Measurements from ENCODE around the gene UNC5CL. TPM values are rescaled to one million over a fixed set of nuclear protein-coding genes. Genes with fewer than 3 reads are reported as not detected.

The UNC5CL gene
- total and polyA plus RNA-seq, 2 experiments from 2014 or later, result 0.87 to 1.2 TPM

DNA sequence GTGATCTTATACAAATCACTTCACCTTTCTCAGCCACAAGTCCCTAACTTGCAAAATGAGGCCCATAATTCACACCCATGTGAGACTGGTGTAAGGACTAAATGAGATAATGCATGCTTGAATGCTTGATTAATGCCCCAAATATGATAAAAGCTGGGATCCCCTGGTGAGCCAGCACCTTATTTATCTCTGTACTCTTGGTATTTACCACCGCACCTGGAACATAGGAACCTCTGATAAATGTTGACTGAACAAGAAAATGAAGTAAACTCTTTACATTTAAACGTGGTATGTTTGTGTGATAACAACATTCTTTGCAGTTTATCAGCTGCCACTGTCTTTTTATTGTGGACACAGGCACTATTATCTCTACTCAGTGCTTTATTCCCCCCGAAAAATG, 11.5 kb upstream of the UNC5CL start:
- Mint-ChIP-seq H3K4me3 (no peak overlapping the region), H3K27ac (no peak overlapping the region), H3K36me3 (ENCODE audit: low read depth) (no peaks in the 10 kb centered on the region), H3K27me3 (ENCODE audit: insufficient read depth, low read depth, poor library complexity) (peaks cover 4% of the 10 kb centered on the region), H3K9me3 (no peaks in the 10 kb centered on the region), H3K4me1 (peaks cover 19% of the 10 kb centered on the region)
- Histone ChIP-seq H3K4me1 (ENCODE audit: insufficient read depth) (peaks cover 12% of the 10 kb centered on the region), H3K36me3 (ENCODE audit: insufficient read depth) (no peaks in the 10 kb centered on the region), H3F3A (replicated peaks; ENCODE audit: low read depth) (no peaks in the 10 kb centered on the region), H3K27ac (ENCODE audit: low read depth) (no peak overlapping the region), H2AFZ (no peak overlapping the region), H3K9me2 (ENCODE audit: insufficient read depth) (no peaks in the 10 kb centered on the region), H3K4me2 (no peak overlapping the region), H4K20me1 (replicated peaks; ENCODE audit: insufficient read depth) (no peaks in the 10 kb centered on the region), H3K79me2 (replicated peaks; ENCODE audit: insufficient read depth) (no peaks in the 10 kb centered on the region), H3K4me3 (no peak overlapping the region), H3K27me3 (ENCODE audit: insufficient read depth) (no peaks in the 10 kb centered on the region)
- no peak for ATAC-seq
- no peak for DNase-seq (ENCODE audit: low spot score)
- TF ChIP-seq POLR2AphosphoS5 (IDR thresholded peaks at IDR 0.05; ENCODE audit: low read depth), result no peak

DNA sequence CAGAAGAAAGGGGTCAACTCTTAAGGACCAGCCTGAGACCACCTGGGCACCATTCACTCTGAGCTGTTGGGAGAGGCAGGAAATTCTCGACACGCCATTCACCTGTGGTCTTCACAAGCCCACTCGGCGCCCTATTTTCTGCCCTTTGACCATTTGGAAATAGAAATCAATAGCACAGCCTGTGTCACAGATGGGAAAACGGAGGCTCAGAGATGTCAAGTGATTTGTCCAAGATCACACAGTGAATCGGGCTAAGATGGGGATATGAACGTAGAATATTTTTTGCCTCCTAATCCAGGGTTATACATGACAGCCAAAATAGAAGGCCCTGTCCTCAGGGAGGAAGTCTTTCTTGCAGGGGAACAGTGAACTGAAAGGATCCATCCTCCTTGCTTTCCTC, 10.9 kb upstream of the UNC5CL start:
- Histone ChIP-seq H2AFZ (no peak overlapping the region), H3K27ac (ENCODE audit: low read depth) (no peak overlapping the region), H3K4me1 (ENCODE audit: insufficient read depth) (peaks cover 12% of the 10 kb centered on the region), H3K36me3 (ENCODE audit: insufficient read depth) (no peaks in the 10 kb centered on the region), H4K20me1 (replicated peaks; ENCODE audit: insufficient read depth) (no peaks in the 10 kb centered on the region), H3K4me3 (no peak overlapping the region), H3K27me3 (ENCODE audit: insufficient read depth) (no peaks in the 10 kb centered on the region), H3F3A (replicated peaks; ENCODE audit: low read depth) (no peaks in the 10 kb centered on the region), H3K4me2 (no peak overlapping the region), H3K79me2 (replicated peaks; ENCODE audit: insufficient read depth) (no peaks in the 10 kb centered on the region), H3K9me2 (ENCODE audit: insufficient read depth) (no peaks in the 10 kb centered on the region)
- Mint-ChIP-seq H3K9me3 (no peaks in the 10 kb centered on the region), H3K4me3 (no peak overlapping the region), H3K27ac (no peak overlapping the region), H3K4me1 (peaks cover 19% of the 10 kb centered on the region), H3K27me3 (ENCODE audit: insufficient read depth, low read depth, poor library complexity) (peaks cover 4% of the 10 kb centered on the region), H3K36me3 (ENCODE audit: low read depth) (no peaks in the 10 kb centered on the region)
- no peak for DNase-seq (ENCODE audit: low spot score)
- no peak for ATAC-seq
- TF ChIP-seq JUNB (IDR thresholded peaks at IDR 0.05; ENCODE audit: unreplicated experiment), result no peak
- no peak for TF ChIP-seq STAT1 (IDR thresholded peaks at IDR 0.05; ENCODE audit: unreplicated experiment)
- TF ChIP-seq ZNF114 (CRISPR knock-in tag; IDR thresholded peaks at IDR 0.05), result no peak
- TF ChIP-seq ZNF331 (CRISPR knock-in tag; IDR thresholded peaks at IDR 0.05; ENCODE audit: low read depth), result no peak
- TF ChIP-seq NANOG (IDR thresholded peaks at IDR 0.05; ENCODE audit: borderline replicate concordance), result no peak
- no peak for TF ChIP-seq EZH2phosphoT487 (IDR thresholded peaks at IDR 0.05; ENCODE audit: unreplicated experiment)
- no peak for TF ChIP-seq POLR2AphosphoS5 (IDR thresholded peaks at IDR 0.05; ENCODE audit: low read depth)
- TF ChIP-seq, protein P1, sequence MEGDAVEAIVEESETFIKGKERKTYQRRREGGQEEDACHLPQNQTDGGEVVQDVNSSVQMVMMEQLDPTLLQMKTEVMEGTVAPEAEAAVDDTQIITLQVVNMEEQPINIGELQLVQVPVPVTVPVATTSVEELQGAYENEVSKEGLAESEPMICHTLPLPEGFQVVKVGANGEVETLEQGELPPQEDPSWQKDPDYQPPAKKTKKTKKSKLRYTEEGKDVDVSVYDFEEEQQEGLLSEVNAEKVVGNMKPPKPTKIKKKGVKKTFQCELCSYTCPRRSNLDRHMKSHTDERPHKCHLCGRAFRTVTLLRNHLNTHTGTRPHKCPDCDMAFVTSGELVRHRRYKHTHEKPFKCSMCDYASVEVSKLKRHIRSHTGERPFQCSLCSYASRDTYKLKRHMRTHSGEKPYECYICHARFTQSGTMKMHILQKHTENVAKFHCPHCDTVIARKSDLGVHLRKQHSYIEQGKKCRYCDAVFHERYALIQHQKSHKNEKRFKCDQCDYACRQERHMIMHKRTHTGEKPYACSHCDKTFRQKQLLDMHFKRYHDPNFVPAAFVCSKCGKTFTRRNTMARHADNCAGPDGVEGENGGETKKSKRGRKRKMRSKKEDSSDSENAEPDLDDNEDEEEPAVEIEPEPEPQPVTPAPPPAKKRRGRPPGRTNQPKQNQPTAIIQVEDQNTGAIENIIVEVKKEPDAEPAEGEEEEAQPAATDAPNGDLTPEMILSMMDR (conservative IDR thresholded peaks at IDR 0.05; ENCODE audit: low read depth in 2 of 2), result no peak
- TF ChIP-seq, protein P2, sequence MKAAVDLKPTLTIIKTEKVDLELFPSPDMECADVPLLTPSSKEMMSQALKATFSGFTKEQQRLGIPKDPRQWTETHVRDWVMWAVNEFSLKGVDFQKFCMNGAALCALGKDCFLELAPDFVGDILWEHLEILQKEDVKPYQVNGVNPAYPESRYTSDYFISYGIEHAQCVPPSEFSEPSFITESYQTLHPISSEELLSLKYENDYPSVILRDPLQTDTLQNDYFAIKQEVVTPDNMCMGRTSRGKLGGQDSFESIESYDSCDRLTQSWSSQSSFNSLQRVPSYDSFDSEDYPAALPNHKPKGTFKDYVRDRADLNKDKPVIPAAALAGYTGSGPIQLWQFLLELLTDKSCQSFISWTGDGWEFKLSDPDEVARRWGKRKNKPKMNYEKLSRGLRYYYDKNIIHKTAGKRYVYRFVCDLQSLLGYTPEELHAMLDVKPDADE (IDR thresholded peaks at IDR 0.05), result no peak
- TF ChIP-seq, protein P3, sequence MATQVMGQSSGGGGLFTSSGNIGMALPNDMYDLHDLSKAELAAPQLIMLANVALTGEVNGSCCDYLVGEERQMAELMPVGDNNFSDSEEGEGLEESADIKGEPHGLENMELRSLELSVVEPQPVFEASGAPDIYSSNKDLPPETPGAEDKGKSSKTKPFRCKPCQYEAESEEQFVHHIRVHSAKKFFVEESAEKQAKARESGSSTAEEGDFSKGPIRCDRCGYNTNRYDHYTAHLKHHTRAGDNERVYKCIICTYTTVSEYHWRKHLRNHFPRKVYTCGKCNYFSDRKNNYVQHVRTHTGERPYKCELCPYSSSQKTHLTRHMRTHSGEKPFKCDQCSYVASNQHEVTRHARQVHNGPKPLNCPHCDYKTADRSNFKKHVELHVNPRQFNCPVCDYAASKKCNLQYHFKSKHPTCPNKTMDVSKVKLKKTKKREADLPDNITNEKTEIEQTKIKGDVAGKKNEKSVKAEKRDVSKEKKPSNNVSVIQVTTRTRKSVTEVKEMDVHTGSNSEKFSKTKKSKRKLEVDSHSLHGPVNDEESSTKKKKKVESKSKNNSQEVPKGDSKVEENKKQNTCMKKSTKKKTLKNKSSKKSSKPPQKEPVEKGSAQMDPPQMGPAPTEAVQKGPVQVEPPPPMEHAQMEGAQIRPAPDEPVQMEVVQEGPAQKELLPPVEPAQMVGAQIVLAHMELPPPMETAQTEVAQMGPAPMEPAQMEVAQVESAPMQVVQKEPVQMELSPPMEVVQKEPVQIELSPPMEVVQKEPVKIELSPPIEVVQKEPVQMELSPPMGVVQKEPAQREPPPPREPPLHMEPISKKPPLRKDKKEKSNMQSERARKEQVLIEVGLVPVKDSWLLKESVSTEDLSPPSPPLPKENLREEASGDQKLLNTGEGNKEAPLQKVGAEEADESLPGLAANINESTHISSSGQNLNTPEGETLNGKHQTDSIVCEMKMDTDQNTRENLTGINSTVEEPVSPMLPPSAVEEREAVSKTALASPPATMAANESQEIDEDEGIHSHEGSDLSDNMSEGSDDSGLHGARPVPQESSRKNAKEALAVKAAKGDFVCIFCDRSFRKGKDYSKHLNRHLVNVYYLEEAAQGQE (IDR thresholded peaks at IDR 0.05; ENCODE audit: unreplicated experiment), result no peak
- TF ChIP-seq EZH2 (IDR thresholded peaks at IDR 0.05; ENCODE audit: low read depth, unreplicated experiment), result no peak

Data from GM23338 (cell line).